PC-9 (cell line): Measurements from ENCODE around the gene STAG1. TPM values are rescaled to one million over a fixed set of nuclear protein-coding genes. Genes with fewer than 3 reads are reported as not detected.

ENCODE experiments used
- BruUV-seq: library from RNA; stranded (reverse); fragments of 400-500 nt; replicated peaks from 2 replicates; lab custom pipeline; 2021; lab: Mats Ljungman, UMichigan
- CTCF ChIA-PET: fragments of 300-600 bp; sonication (Branson Sonifier 250); formaldehyde crosslinking; loops from one replicate; lab custom pipeline; 2022; ENCODE audit warnings: antibody characterized with exemption; lab: Charles Lee
- POLR2A ChIA-PET: fragments of 300-600 bp; sonication (Branson Sonifier 250); formaldehyde crosslinking; loops from one replicate; lab custom pipeline; 2022; ENCODE audit warnings: antibody characterized with exemption; ENCODE audit not compliant: unreplicated experiment; lab: Charles Lee
- DNase-seq, 2 experiments: peaks; one replicate each; pipeline versions ENCODE4 v3.0.0 to v3.0.0-alpha.2; 2015 to 2022; ENCODE audit warnings: mixed read lengths in 1 of 2
- H2AFZ ChIP-seq: fragments of 200-600 bp; sonication (generic); 2 replicates; pipeline ENCODE4 v1.8.1; 2017; ENCODE audit warnings: antibody characterized with exemption
- H3F3A ChIP-seq: fragments of 200-600 bp; sonication (generic); 2 replicates; pipeline ENCODE4 v1.8.1; 2017; ENCODE audit warnings: antibody characterized with exemption, mild to moderate bottlenecking, low read depth; ENCODE audit not compliant: insufficient read depth
- H3K27ac ChIP-seq: fragments of 200-600 bp; sonication (generic); 2 replicates; pipeline ENCODE4 v1.6.1; 2016; ENCODE audit warnings: mixed run types
- H3K27me3 ChIP-seq: fragments of 200-600 bp; sonication (generic); 2 replicates; pipeline ENCODE4 v1.6.1; 2016; ENCODE audit warnings: low read depth, mixed run types; ENCODE audit not compliant: insufficient read depth
- H3K36me3 ChIP-seq: fragments of 200-600 bp; sonication (generic); 2 replicates; pipeline ENCODE4 v1.6.1; 2016; ENCODE audit warnings: low read depth, mixed run types
- H3K4me1 ChIP-seq: fragments of 200-600 bp; sonication (generic); replicated peaks from 2 replicates; pipeline ENCODE4 v1.6.1; 2016; ENCODE audit warnings: mixed run types; ENCODE audit not compliant: insufficient read depth
- H3K4me2 ChIP-seq: fragments of 200-600 bp; sonication (generic); 2 replicates; pipeline ENCODE4 v1.6.1; 2017; ENCODE audit warnings: mixed run types
- H3K4me3 ChIP-seq: fragments of 200-600 bp; sonication (generic); 2 replicates; pipeline ENCODE4 v1.6.1; 2016; ENCODE audit warnings: mixed run types
- H3K79me2 ChIP-seq: fragments of 200-600 bp; sonication (generic); 2 replicates; pipeline ENCODE4 v1.6.1; 2017; ENCODE audit warnings: low read depth, mixed run types
- H3K9me2 ChIP-seq: fragments of 200-600 bp; sonication (generic); 2 replicates; pipeline ENCODE4 v1.8.1; 2017; ENCODE audit warnings: mild to moderate bottlenecking; ENCODE audit not compliant: insufficient read depth
- H3K9me3 ChIP-seq: fragments of 200-600 bp; sonication (generic); 2 replicates; pipeline ENCODE4 v1.8.1; 2016; ENCODE audit warnings: low read depth; ENCODE audit not compliant: insufficient read depth
- H4K20me1 ChIP-seq: fragments of 200-600 bp; sonication (generic); 2 replicates; pipeline ENCODE4 v1.8.1; 2017; ENCODE audit not compliant: insufficient read depth
- CTCF ChIP-seq: fragments of 200-600 bp; sonication (generic); conservative IDR thresholded peaks from 2 replicates; pipeline ENCODE4 v1.6.1; 2017; ENCODE audit warnings: mixed run types, antibody characterized with exemption, mild to moderate bottlenecking, moderate library complexity
- EZH2 ChIP-seq: fragments of 200-600 bp; sonication (generic); IDR thresholded peaks from 2 replicates; pipeline ENCODE4 v1.8.0; 2017; ENCODE audit warnings: antibody characterized with exemption, low read depth
- intact Hi-C: fragments of 100-400 bp; cut with micrococcal nuclease; formaldehyde crosslinking; loops from one replicate; pipeline ENCODE4 v1.10.0; 2022; ENCODE audit not compliant: unreplicated experiment
- total RNA-seq: library from RNA; stranded (reverse); gene quantifications from 2 replicates; pipeline ENCODE4 v1.2.3, GENCODE V29; 2021

The STAG1 gene
- total RNA-seq, 1 experiment from 2014 or later, result 39.3 TPM

DNA sequence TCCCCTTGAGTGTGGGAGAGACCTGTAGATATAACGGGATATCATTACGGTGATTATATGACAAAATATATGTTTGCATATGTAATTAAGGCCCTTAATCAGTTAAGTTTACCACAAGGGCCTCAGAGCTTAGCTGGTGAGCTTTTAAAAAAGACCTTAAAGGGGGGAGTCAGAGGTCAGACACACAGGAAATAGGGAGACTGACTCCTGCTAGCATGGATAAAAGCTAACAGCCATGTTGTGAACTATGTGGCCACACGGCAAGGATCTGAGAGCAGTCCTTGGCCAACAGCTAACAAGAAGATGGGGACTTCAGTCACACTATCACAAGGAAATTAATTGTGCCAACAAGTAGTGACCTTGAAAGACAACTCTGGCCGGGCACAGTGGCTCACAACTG is 3.1 kb downstream of the STAG1 start:
- BruUV-seq, result no TSS peak

GRCh38 chr3:136745916-136746315 is 6.3 kb downstream of the STAG1 start:
- no peak overlapping the region for H3K4me3 ChIP-seq
- H3K27ac ChIP-seq, result no peak overlapping the region
- H3K4me1 ChIP-seq, result peaks cover 16% of the 10 kb centered on the region
- BruUV-seq, result no TSS peak
- TF ChIP-seq EZH2 (no peak), CTCF (no peak)
- no peaks in the 10 kb centered on the region for H3K27me3 ChIP-seq
- intact Hi-C loops, result no loop called here
- POLR2A ChIA-PET, result interaction anchor here (0.6 kb wide), 2 partner anchors 118 to 409 kb away, joined by 5 to 9 read pairs; no protein-coding TSS in a partner anchor
- H3F3A ChIP-seq, result 0 out of 2 replicates have a peak, but pooled peaks cover 2% of the 10 kb centered on the region
- no peaks in the 10 kb centered on the region for H3K9me2 ChIP-seq
- H3K9me3 ChIP-seq, result no peaks in the 10 kb centered on the region
- DNase-seq, result no peak
- H3K79me2 ChIP-seq, result peaks cover 100% of the 10 kb centered on the region
- H3K4me2 ChIP-seq, result no peak overlapping the region
- H4K20me1 ChIP-seq, result peaks cover 11% of the 10 kb centered on the region; the same call in 1 of the 2 replicates
- CTCF ChIA-PET, result interaction anchor here (0.7 kb wide), 1 partner anchor 390 kb away, joined by 3 read pairs; no protein-coding TSS in a partner anchor
- no peaks in the 10 kb centered on the region for H3K36me3 ChIP-seq
- H2AFZ ChIP-seq, result no peak overlapping the region

More for the DNA sequence above, 3.1 kb downstream of the STAG1 start:
- Histone ChIP-seq H3K79me2 (peaks cover 74% of the 10 kb centered on the region), H3K4me2 (peak overlapping the region; percentile 81; the same call in 1 of the 2 replicates), H3K4me1 (peaks cover 23% of the 10 kb centered on the region), H3K27me3 (no peaks in the 10 kb centered on the region), H3K4me3 (no peak overlapping the region), H4K20me1 (no peaks in the 10 kb centered on the region), H3K9me2 (no peaks in the 10 kb centered on the region), H2AFZ (no peak overlapping the region), H3K9me3 (no peaks in the 10 kb centered on the region), H3K27ac (no peak overlapping the region), H3F3A (peaks cover 22% of the 10 kb centered on the region), H3K36me3 (no peaks in the 10 kb centered on the region)
- no peak for DNase-seq
- ChIA-PET POLR2A (no interaction called here), CTCF (interaction anchor here (0.6 kb wide), 2 partner anchors 356 to 1475 kb away, joined by 4 to 11 read pairs; no protein-coding TSS in a partner anchor)
- TF ChIP-seq CTCF (no peak), EZH2 (no peak)
- intact Hi-C loops, result no loop called here

- H3K4me1 ChIP-seq, result no peaks in the 10 kb centered on the region
- H3K36me3 ChIP-seq, result no peaks in the 10 kb centered on the region
- H3K4me2 ChIP-seq, result no peak overlapping the region
- no peaks in the 10 kb centered on the region for H3K27me3 ChIP-seq
- H3F3A ChIP-seq, result no peaks in the 10 kb centered on the region
- no peak overlapping the region for H2AFZ ChIP-seq
- POLR2A ChIA-PET, result no interaction called here
- CTCF ChIA-PET, result interaction anchor here (0.5 to 0.6 kb wide), 2 partner anchors 106 to 1379 kb away, joined by 3 to 7 read pairs; no protein-coding TSS in a partner anchor
- no TSS peak for BruUV-seq
- H3K9me3 ChIP-seq, result no peaks in the 10 kb centered on the region
- no peak overlapping the region for H3K27ac ChIP-seq
- H3K79me2 ChIP-seq, result peaks cover 88% of the 10 kb centered on the region
- no peaks in the 10 kb centered on the region for H3K9me2 ChIP-seq
- peaks cover 21% of the 10 kb centered on the region for H4K20me1 ChIP-seq
- DNase-seq, result no peak
- TF ChIP-seq EZH2, result no peak
- TF ChIP-seq CTCF, result no peak
- intact Hi-C loops, result no loop called here
- no peak overlapping the region for H3K4me3 ChIP-seq
Observed at GRCh38 chr3:136741063-136741462, 11.1 kb downstream of the STAG1 start.
